Osteocyte (in vitro differentiated cells): Measurements from ENCODE around the gene SLC31A2. TPM values are rescaled to one million over a fixed set of nuclear protein-coding genes. Genes with fewer than 3 reads are reported as not detected.

ENCODE experiments used
- DNase-seq: peaks from one replicate; pipeline ENCODE4 v3.0.0; 2021; ENCODE audit warnings: mixed read lengths; ENCODE audit not compliant: unreplicated experiment; ENCODE audit errors: extremely low spot score
- H3K27ac Mint-ChIP-seq: one replicate; pipeline ENCODE4 v1.8.0; 2021; ENCODE audit warnings: mild to moderate bottlenecking, mixed read lengths; ENCODE audit not compliant: unreplicated experiment
- H3K27me3 Mint-ChIP-seq: one replicate; pipeline ENCODE4 v1.8.0; 2021; ENCODE audit warnings: mixed read lengths; ENCODE audit not compliant: unreplicated experiment
- H3K36me3 Mint-ChIP-seq: one replicate; pipeline ENCODE4 v1.8.0; 2021; ENCODE audit warnings: mixed read lengths; ENCODE audit not compliant: unreplicated experiment
- H3K4me1 Mint-ChIP-seq: one replicate; pipeline ENCODE4 v1.8.0; 2021; ENCODE audit warnings: mixed read lengths; ENCODE audit not compliant: unreplicated experiment
- H3K4me3 Mint-ChIP-seq: one replicate; pipeline ENCODE4 v1.8.0; 2021; ENCODE audit warnings: mild to moderate bottlenecking, moderate library complexity, mixed read lengths; ENCODE audit not compliant: unreplicated experiment
- H3K9me3 Mint-ChIP-seq: one replicate; pipeline ENCODE4 v1.8.0; 2021; ENCODE audit warnings: mixed read lengths; ENCODE audit not compliant: unreplicated experiment
- CTCF ChIP-seq: fragments of 200-600 bp; sonication (generic); IDR thresholded peaks from 2 replicates; pipeline ENCODE4 v1.5.0; 2021; ENCODE audit warnings: antibody characterized with exemption, mild to moderate bottlenecking, moderate library complexity
- total RNA-seq: library from RNA; stranded (reverse); gene quantifications from 2 replicates; pipeline ENCODE4 v1.2.1, GENCODE V29; 2021

SLC31A2 gene
- total RNA-seq, 1 donor from 2014 or later, result 3.3 TPM

DNA sequence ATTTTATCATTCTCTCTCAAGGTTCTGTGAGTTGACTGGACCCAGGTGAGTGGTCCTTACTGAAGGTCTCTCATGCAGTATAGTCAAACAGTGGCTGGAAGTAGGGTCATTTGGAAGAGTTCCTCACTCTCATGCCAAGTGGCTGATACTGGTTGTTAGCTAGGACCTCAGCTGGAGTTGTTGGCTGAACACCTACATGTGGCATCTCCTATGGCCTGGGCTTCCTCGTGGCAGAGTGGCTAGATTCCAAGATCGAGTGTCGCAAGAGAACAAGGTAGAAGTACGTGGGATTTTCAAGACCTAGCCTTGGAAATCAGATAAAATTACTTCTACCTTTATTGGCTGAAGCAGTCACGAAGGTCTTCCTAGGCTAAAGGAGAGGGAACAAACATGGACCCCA is 7.6 kb downstream of the SLC31A2 start:
- Mint-ChIP-seq H3K4me1 (no peaks in the 10 kb centered on the region), H3K27me3 (no peaks in the 10 kb centered on the region), H3K36me3 (peaks cover 33% of the 10 kb centered on the region), H3K9me3 (no peaks in the 10 kb centered on the region), H3K4me3 (no peak overlapping the region), H3K27ac (no peak overlapping the region)
- TF ChIP-seq CTCF, result no peak
- no peak for DNase-seq

DNA sequence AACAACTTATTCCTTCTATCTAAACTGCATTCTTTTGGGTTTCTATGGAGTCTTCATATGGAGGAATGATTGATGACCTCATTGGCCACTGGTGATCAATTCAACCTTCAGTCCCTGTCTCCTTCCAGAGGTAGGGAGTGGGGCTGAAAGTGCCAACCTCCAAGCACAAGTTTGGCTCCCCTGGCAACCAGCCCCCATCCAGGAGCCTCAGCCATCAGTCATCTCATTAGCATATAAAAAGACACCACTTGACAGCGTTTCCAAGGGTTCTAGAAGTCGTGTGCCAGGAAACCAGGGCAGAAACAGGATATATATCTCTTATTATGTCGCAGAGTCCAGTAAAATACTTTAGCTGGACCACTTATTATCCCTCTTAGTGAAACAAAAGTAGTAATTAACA is 9.8 kb downstream of the SLC31A2 start:
- no peak for TF ChIP-seq CTCF
- H3K4me1 Mint-ChIP-seq, result no peaks in the 10 kb centered on the region
- H3K27ac Mint-ChIP-seq, result no peak overlapping the region
- H3K9me3 Mint-ChIP-seq, result no peaks in the 10 kb centered on the region
- H3K4me3 Mint-ChIP-seq, result no peak overlapping the region
- H3K36me3 Mint-ChIP-seq, result peaks cover 41% of the 10 kb centered on the region
- H3K27me3 Mint-ChIP-seq, result no peaks in the 10 kb centered on the region
- DNase-seq, result no peak

- Mint-ChIP-seq H3K9me3 (no peaks in the 10 kb centered on the region), H3K27ac (no peak overlapping the region), H3K27me3 (no peaks in the 10 kb centered on the region), H3K36me3 (peaks cover 52% of the 10 kb centered on the region), H3K4me1 (no peaks in the 10 kb centered on the region), H3K4me3 (no peak overlapping the region)
- no peak for DNase-seq
- no peak for TF ChIP-seq CTCF
Observed at GRCh38 chr9:113163001-113163400, 12.2 kb downstream of the SLC31A2 start.

DNA sequence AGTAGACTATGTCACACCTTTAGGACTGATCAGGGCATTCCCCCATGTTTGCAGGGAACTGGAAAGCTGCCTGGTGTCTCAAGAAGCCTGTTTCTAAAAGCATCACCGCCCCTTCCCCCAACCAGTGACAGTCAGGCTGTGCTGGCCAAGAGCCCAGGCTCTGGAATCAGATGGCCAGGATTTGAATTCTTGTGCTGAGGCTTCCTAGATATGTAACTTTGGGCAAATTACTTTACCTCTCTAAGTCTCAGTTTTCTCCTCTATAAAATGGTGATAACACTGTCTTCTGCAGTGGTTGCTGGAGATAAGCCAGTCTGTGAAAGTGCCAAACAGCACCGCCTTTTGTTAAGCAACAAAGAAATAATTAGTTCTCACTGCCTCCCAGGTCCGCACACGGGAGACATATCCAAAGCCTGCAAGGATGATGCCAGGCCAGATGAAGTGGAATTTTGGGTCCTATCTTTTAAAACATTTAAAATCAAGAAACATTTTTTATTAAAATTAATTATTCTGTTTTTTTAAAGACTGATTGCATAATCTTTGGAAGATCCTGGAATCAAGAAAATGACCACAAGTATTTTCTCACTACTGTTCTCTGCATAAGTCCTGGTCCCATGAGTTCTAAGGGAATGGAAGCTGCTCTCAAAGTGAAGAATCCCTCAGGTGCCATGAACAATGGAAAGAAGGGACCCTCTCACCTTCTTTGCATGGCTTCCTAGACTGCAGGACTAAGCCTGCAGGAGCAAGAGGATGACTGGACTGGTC is 13.9 kb downstream of the SLC31A2 start:
- Mint-ChIP-seq H3K36me3 (peaks cover 52% of the 10 kb centered on the region), H3K27ac (no peak overlapping the region), H3K27me3 (no peaks in the 10 kb centered on the region), H3K4me1 (no peaks in the 10 kb centered on the region), H3K4me3 (no peak overlapping the region), H3K9me3 (no peaks in the 10 kb centered on the region)
- DNase-seq, result no peak
- TF ChIP-seq CTCF, result no peak

DNA sequence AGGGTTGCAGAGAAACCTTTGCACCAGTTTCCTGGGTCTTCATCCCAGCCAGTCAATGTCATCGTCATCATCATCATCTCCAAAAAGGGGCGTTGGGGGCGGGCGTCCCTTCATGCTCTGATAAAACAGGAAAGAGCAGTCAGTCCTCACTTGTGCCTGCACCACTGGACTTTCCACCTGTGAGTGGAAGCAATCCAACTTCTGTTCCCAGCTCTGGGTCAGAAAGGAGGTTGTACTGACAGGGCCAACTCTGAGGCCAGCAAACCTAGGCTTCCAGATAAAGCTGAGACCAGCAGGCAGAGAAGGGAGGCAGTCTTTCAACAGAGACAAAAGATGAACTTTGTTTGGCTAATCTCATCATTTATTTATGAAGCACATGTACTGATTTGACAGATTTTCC is 15.2 kb downstream of the SLC31A2 start:
- Mint-ChIP-seq H3K27ac (no peak overlapping the region), H3K27me3 (no peaks in the 10 kb centered on the region), H3K4me3 (no peak overlapping the region), H3K9me3 (no peaks in the 10 kb centered on the region), H3K4me1 (no peaks in the 10 kb centered on the region), H3K36me3 (peaks cover 52% of the 10 kb centered on the region)
- DNase-seq, result no peak
- no peak for TF ChIP-seq CTCF
